K562 treated with DMSO at 1 percent for 4 hours (cell line): ENCODE data around the gene ABCA8. TPM values are rescaled to one million over a fixed set of nuclear protein-coding genes. Genes with fewer than 3 reads are reported as not detected.

Experiments used
- total RNA-seq: library from RNA; unstranded; fragments of 300-600 nt; gene quantifications from 2 replicates; pipeline ENCODE4 v1.2.3, GENCODE V29; 2022; ENCODE audit not compliant: insufficient read depth

ABCA8 gene, protein sequence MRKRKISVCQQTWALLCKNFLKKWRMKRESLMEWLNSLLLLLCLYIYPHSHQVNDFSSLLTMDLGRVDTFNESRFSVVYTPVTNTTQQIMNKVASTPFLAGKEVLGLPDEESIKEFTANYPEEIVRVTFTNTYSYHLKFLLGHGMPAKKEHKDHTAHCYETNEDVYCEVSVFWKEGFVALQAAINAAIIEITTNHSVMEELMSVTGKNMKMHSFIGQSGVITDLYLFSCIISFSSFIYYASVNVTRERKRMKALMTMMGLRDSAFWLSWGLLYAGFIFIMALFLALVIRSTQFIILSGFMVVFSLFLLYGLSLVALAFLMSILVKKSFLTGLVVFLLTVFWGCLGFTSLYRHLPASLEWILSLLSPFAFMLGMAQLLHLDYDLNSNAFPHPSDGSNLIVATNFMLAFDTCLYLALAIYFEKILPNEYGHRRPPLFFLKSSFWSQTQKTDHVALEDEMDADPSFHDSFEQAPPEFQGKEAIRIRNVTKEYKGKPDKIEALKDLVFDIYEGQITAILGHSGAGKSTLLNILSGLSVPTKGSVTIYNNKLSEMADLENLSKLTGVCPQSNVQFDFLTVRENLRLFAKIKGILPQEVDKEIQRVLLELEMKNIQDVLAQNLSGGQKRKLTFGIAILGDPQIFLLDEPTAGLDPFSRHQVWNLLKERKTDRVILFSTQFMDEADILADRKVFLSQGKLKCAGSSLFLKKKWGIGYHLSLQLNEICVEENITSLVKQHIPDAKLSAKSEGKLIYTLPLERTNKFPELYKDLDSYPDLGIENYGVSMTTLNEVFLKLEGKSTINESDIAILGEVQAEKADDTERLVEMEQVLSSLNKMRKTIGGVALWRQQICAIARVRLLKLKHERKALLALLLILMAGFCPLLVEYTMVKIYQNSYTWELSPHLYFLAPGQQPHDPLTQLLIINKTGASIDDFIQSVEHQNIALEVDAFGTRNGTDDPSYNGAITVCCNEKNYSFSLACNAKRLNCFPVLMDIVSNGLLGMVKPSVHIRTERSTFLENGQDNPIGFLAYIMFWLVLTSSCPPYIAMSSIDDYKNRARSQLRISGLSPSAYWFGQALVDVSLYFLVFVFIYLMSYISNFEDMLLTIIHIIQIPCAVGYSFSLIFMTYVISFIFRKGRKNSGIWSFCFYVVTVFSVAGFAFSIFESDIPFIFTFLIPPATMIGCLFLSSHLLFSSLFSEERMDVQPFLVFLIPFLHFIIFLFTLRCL (N-terminal part only)
- total RNA-seq, result 8.7 and 10.1 TPM in 2 replicates

DNA sequence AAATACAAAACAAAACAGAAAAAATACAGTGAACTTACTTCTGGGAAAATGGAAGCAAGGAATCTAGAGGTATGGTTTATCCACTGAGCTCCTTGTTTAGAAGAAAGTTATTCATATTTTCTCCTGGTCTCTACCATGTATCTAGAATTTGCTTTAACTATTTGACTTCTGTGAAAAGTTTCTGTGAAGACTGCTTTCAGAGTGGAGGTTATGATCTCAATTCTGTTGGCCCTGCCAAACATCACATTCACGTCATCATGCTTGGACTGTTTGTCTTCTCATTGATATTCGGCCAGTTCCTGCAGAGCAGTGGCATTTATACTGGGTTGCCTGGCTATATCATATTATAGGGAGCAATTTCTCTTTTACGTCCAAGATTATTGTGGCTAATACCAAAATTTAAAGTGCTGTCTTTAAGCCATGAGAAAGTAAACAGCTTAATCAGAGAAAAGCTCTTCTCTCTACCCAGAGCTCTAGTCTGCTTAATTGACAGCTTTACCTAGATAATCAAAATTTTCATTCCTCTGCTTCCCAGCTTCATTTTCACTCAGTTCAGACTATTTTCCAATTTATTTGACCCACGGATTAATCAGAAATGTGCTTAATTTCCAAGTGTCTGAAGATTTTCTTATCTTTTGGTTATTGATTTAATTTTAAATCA is at the start of gene ABCA8:
ABCA8 (minus strand) TSS at position 212 of the 661 bp plus-strand sequence. CDS start 13,358 bp downstream, outside the sequence.

Other genes with a start within 250 kb of the ABCA8 start
- gene ABCA9, start 105.5 kb upstream of the ABCA8 start, total RNA-seq, result not detected in 2 replicates
- gene ABCA6, start 186.5 kb upstream of the ABCA8 start, total RNA-seq, result 0.38 TPM in 1 of 2 replicates, not detected in the other